HepG2 (cell line): Measurements from ENCODE around the gene ZFYVE28. TPM values are rescaled to one million over a fixed set of nuclear protein-coding genes. Genes with fewer than 3 reads are reported as not detected.
A peak's percentile ranks its signal among the peaks of the same experiment; 100 is the strongest.

Source experiments
- ATAC-seq: fragments of 200-7000 bp; cut with Tn5 transposase; 3 replicates; pipeline ENCODE4 v1.9.1; 2020; ENCODE audit warnings: mild to moderate bottlenecking, moderate library complexity
- BruUV-seq: library from RNA; stranded (reverse); fragments of 400-500 nt; replicated peaks from 2 replicates; lab custom pipeline; 2021; lab: Mats Ljungman, UMichigan
- CTCF ChIA-PET: fragments of 300-600 bp; formaldehyde crosslinking; extraction: SDS; loops from one replicate; lab custom pipeline; 2021; ENCODE audit warnings: low total read pairs, inconsistent platforms, low intra/inter-chr PET ratio; lab: Yijun Ruan, JAX
- POLR2A ChIA-PET: fragments of 350-600 bp; sonication (Branson Sonifier 250); formaldehyde crosslinking; loops from one replicate; lab custom pipeline; 2020; ENCODE audit warnings: antibody characterized with exemption, inconsistent platforms; lab: Yijun Ruan, JAX
- DNase-seq: peaks from one replicate; pipeline ENCODE4 v3.0.0-alpha.2; 2015; ENCODE audit warnings: low spot score
- FAIRE-seq: peaks from 3 replicates; lab custom pipeline; 2011; peaks lifted over from hg19 to GRCh38; lab: Jason Lieb, UNC
- H2AFZ ChIP-seq: one replicate; pipeline ENCODE4 v1.6.1; 2011; ENCODE audit warnings: low read length, inconsistent platforms
- H3K27ac ChIP-seq: fragments of 300-600 bp; 3 replicates; pipeline ENCODE4 v1.8.0; 2011; ENCODE audit warnings: mixed run types, mild to moderate bottlenecking, mixed read lengths, low read length, inconsistent platforms; ENCODE audit not compliant: insufficient read depth; ENCODE audit errors: extremely low read length
- H3K27me3 ChIP-seq, 2 experiments: fragments of 200-600 bp in 1 of 2; 2 replicates in 1 of 2; 3 replicates in 1 of 2; pipeline versions ENCODE4 v1.6.0 to v1.8.0; 2011; ENCODE audit warnings: low read length in 2 of 2, mild to moderate bottlenecking in 2 of 2, moderate library complexity in 2 of 2, inconsistent platforms in 1 of 2; ENCODE audit not compliant: insufficient read depth in 2 of 2, control insufficient read depth in 1 of 2
- H3K36me3 ChIP-seq, 2 experiments: fragments of 200-600 bp in 1 of 2; replicated peaks in 1 of 2; 2 replicates in 1 of 2; 3 replicates in 1 of 2; pipeline versions ENCODE4 v1.5.1 to v1.8.0; 2011; ENCODE audit warnings: low read length in 2 of 2, inconsistent platforms in 1 of 2; ENCODE audit not compliant: insufficient read depth in 2 of 2, control insufficient read depth in 1 of 2
- H3K4me1 ChIP-seq: 2 replicates; pipeline ENCODE4 v1.5.1; 2012; ENCODE audit warnings: low read length, inconsistent platforms; ENCODE audit not compliant: insufficient read depth
- H3K4me2 ChIP-seq: 2 replicates; pipeline ENCODE4 v1.6.0; 2011; ENCODE audit warnings: low read depth, low read length, inconsistent platforms
- H3K4me3 ChIP-seq, 3 experiments: fragments of 200-600 bp in 1 of 3; sonication (generic), shearing (Covaris generic) in 1 of 3; replicated peaks in 1 of 3; 2 replicates each; pipeline ENCODE4 v1.5.1; 2011 to 2016; ENCODE audit warnings: low read length in 3 of 3, inconsistent platforms in 2 of 3, low read depth in 2 of 3, mild to moderate bottlenecking in 2 of 3, control low read depth in 1 of 3, mixed read lengths in 1 of 3; ENCODE audit not compliant: insufficient read depth in 1 of 3
- H3K79me2 ChIP-seq: one replicate; pipeline ENCODE4 v1.6.1; 2011; ENCODE audit warnings: low read length, inconsistent platforms; ENCODE audit not compliant: insufficient read depth
- H3K9ac ChIP-seq: 2 replicates; pipeline ENCODE4 v1.6.0; 2011; ENCODE audit warnings: mild to moderate bottlenecking, low read depth, low read length, inconsistent platforms; ENCODE audit not compliant: insufficient read depth
- H3K9me3 ChIP-seq: 2 replicates; pipeline ENCODE4 v1.5.1; 2012; ENCODE audit warnings: mild to moderate bottlenecking, low read length
- H4K20me1 ChIP-seq: 2 replicates; pipeline ENCODE4 v1.6.0; 2011; ENCODE audit warnings: inconsistent platforms, mild to moderate bottlenecking, low read length, moderate library complexity; ENCODE audit not compliant: insufficient read depth
- BCL3 ChIP-seq: sonication (generic); formaldehyde crosslinking; IDR thresholded peaks from 2 replicates; pipeline ENCODE4 v1.5.1; 2020; ENCODE audit warnings: mild to moderate bottlenecking, missing genetic modification reagents, moderate library complexity
- CENPX ChIP-seq: sonication (generic); formaldehyde crosslinking; IDR thresholded peaks from 2 replicates; pipeline ENCODE4 v1.9.0; 2021; ENCODE audit warnings: mild to moderate bottlenecking, missing genetic modification reagents, moderate library complexity
- ELF1 ChIP-seq: sonication (generic); formaldehyde crosslinking; IDR thresholded peaks from 2 replicates; pipeline ENCODE4 v1.4.0; 2020; ENCODE audit warnings: missing genetic modification reagents
- ETV5 ChIP-seq: IDR thresholded peaks from 2 replicates; pipeline ENCODE4 v1.6.1; 2018; ENCODE audit warnings: missing biosample characterization, missing genetic modification reagents, inconsistent platforms, borderline replicate concordance
- GABPA ChIP-seq, 2 experiments: IDR thresholded peaks; 2 replicates each; pipeline ENCODE4 v1.6.1; 2011 to 2016; ENCODE audit warnings: low read depth in 2 of 2, low read length in 1 of 2, missing biosample characterization in 1 of 2, missing genetic modification characterization in 1 of 2
- KDM2A ChIP-seq: sonication (generic); formaldehyde crosslinking; IDR thresholded peaks from 2 replicates; pipeline ENCODE4 v1.4.0; 2020; ENCODE audit warnings: low read depth, missing genetic modification reagents, borderline replicate concordance
- MXI1 ChIP-seq: IDR thresholded peaks from 3 replicates; pipeline ENCODE4 v1.6.1; 2012; ENCODE audit warnings: low read depth, low read length, inconsistent platforms, borderline replicate concordance
- RAD21 ChIP-seq: fragments of 450-650 bp; formaldehyde crosslinking; IDR thresholded peaks from 2 replicates; pipeline ENCODE4 v1.5.0; 2020; ENCODE audit warnings: mild to moderate bottlenecking
- SAP130 ChIP-seq: IDR thresholded peaks from 2 replicates; pipeline ENCODE4 v1.6.1; 2016; ENCODE audit warnings: low read depth
- SIX1 ChIP-seq: sonication (generic); formaldehyde crosslinking; IDR thresholded peaks from 2 replicates; pipeline ENCODE4 v1.4.0; 2020; ENCODE audit warnings: missing genetic modification reagents, borderline replicate concordance
- SNAI1 ChIP-seq: sonication (generic); formaldehyde crosslinking; IDR thresholded peaks from 2 replicates; pipeline ENCODE4 v1.5.0; 2020; ENCODE audit warnings: mild to moderate bottlenecking, missing genetic modification reagents, borderline replicate concordance
- STAG1 ChIP-seq: sonication (generic); formaldehyde crosslinking; IDR thresholded peaks from 2 replicates; pipeline ENCODE4 v1.4.0; 2020; ENCODE audit warnings: missing genetic modification reagents
- THAP11 ChIP-seq: IDR thresholded peaks from 2 replicates; pipeline ENCODE4 v1.6.1; 2016; ENCODE audit warnings: missing biosample characterization, missing genetic modification reagents
- XRCC5 ChIP-seq: fragments of 200-400 bp; formaldehyde crosslinking; optimal IDR thresholded peaks from 2 replicates; pipeline ENCODE3; 2017; ENCODE audit warnings: mild to moderate bottlenecking, low read length
- ZNF143 ChIP-seq: sonication (generic); formaldehyde crosslinking; IDR thresholded peaks from 2 replicates; pipeline ENCODE4 v1.4.0; 2020; ENCODE audit warnings: missing genetic modification reagents
- ZNF263 ChIP-seq: sonication (generic); formaldehyde crosslinking; IDR thresholded peaks from 2 replicates; pipeline ENCODE4 v1.4.0; 2020; ENCODE audit warnings: missing genetic modification reagents
- ZNF292 ChIP-seq: sonication (generic); formaldehyde crosslinking; IDR thresholded peaks from 2 replicates; pipeline ENCODE4 v1.8.1; 2022; ENCODE audit warnings: mild to moderate bottlenecking, low read depth, missing genetic modification reagents, borderline replicate concordance
- ZNF607 ChIP-seq: sonication (generic); formaldehyde crosslinking; IDR thresholded peaks from 2 replicates; pipeline ENCODE4 v1.5.1; 2020; ENCODE audit warnings: missing genetic modification reagents, mild to moderate bottlenecking, borderline replicate concordance
- ZNF768 ChIP-seq: sonication (generic); formaldehyde crosslinking; IDR thresholded peaks from 2 replicates; pipeline ENCODE4 v1.4.0; 2020; ENCODE audit warnings: missing genetic modification reagents
- ZNF800 ChIP-seq: sonication (generic); formaldehyde crosslinking; IDR thresholded peaks from 2 replicates; pipeline ENCODE4 v1.4.0; 2020; ENCODE audit warnings: missing genetic modification reagents
- WGBS: methylation state at CpG from one replicate; pipeline ENCODE4 v1.1.6; 2017; ENCODE audit warnings: low lambda C conversion rate; 5-methylcytosine and 5-hydroxymethylcytosine counted together
- in situ Hi-C: cut with HindIII; loops from 2 replicates; pipeline ENCODE4 v1.10.0; 2017; ENCODE audit warnings: low pct_unique_long_range_greater_than_20kb; ENCODE audit not compliant: extremely low pct_ligation_motif_present
- intact Hi-C: fragments of 100-400 bp; cut with micrococcal nuclease; formaldehyde crosslinking; loops from one replicate; pipeline ENCODE4 v1.10.0; 2022; ENCODE audit not compliant: unreplicated experiment
- polyA plus RNA-seq, 8 experiments: library from polyadenylated mRNA; depleted of rRNA in 3 of 8; stranded (reverse) in 7 of 8; unstranded in 1 of 8; fragments of >200 nt; fragmentation: Illumina TruSeq in 4 of 8; extraction: Trizol in 4 of 8; gene quantifications; 2 replicates each; pipeline versions ENCODE4 v1.2.1 to v1.2.3, GENCODE V29; 2011 to 2016; ENCODE audit warnings: low read depth in 4 of 8, missing spikeins in 1 of 8, mixed read lengths in 1 of 8; ENCODE audit not compliant: insufficient read depth in 1 of 8
- total RNA-seq, 5 experiments: library from RNA; depleted of rRNA; stranded (reverse); fragments of >200 nt; fragmentation: Illumina TruSeq; extraction: Trizol; gene quantifications; 2 replicates each; pipeline ENCODE4 v1.2.3, GENCODE V29; 2016; ENCODE audit warnings: low read depth in 1 of 5

ZFYVE28 gene
- total and polyA plus RNA-seq, 2 of the 13 experiments (the other 11 are each of a cell fraction or from before 2014, with no cell fraction given): 0.12 to 0.22 TPM

GRCh38 chr4:2412885-2413716 is 5.3 kb downstream of the ZFYVE28 start:
- Histone ChIP-seq H3K9me3 (no peaks in the 10 kb centered on the region), H3K36me3 (no peaks in the 10 kb centered on the region), H2AFZ (no peak overlapping the region), H3K27ac (no peak overlapping the region), H3K9ac (0 out of 2 replicates have a peak overlapping the region, but pooled peaks have one; percentile 13), H3K79me2 (no peaks in the 10 kb centered on the region), H3K27me3 (peaks cover 17 to 60% of the 10 kb centered on the region in 2 experiments), H3K4me2 (peak overlapping the region; percentile 75), H4K20me1 (no peaks in the 10 kb centered on the region), H3K4me3 (peak overlapping the region; percentile 13 to 64 (median 25); a peak in 4 of 6 replicates), H3K4me1 (peaks cover 38% of the 10 kb centered on the region)
- WGBS: 28% methylated on average over 8 of the region's 30 CpGs
- FAIRE-seq: no peak
- intact Hi-C loops: no loop called here
- in situ Hi-C loops: no loop called here
- no TSS peak for BruUV-seq
- DNase-seq: peak; percentile 70
- ChIA-PET CTCF (interaction anchor here (1.2 kb wide), 1 partner anchor 29 kb away, joined by 7 read pairs; no protein-coding TSS in a partner anchor), POLR2A (no interaction called here)
- peak; percentile 89 for ATAC-seq
- peak; percentile 49 for TF ChIP-seq RAD21 (CRISPR knock-in tag)
- TF ChIP-seq ZNF800: 0 out of 2 replicates have a peak, but pooled peaks have one; percentile 48
- peak; percentile 74; the same call in 1 of the 2 replicates for TF ChIP-seq KDM2A (CRISPR knock-in tag)
- TF ChIP-seq SIX1 (CRISPR knock-in tag): peak; percentile 23; the same call in 1 of the 2 replicates
- TF ChIP-seq ZNF607 (CRISPR knock-in tag): no peak
- TF ChIP-seq ZNF768 (CRISPR knock-in tag): peak; percentile 69
- TF ChIP-seq STAG1 (CRISPR knock-in tag): 0 out of 2 replicates have a peak, but pooled peaks have one; percentile 33
- TF ChIP-seq MXI1: peak; percentile 52; the same call in 1 of the 3 replicates
- peak; percentile 71 for TF ChIP-seq ETV5 (CRISPR knock-in tag)
- peak; percentile 72 for TF ChIP-seq SAP130 (CRISPR knock-in tag)
- no peak for TF ChIP-seq CENPX (CRISPR knock-in tag)
- peak; percentile 83 for TF ChIP-seq XRCC5
- TF ChIP-seq ZNF143 (CRISPR knock-in tag): no peak
- no peak for TF ChIP-seq SNAI1 (CRISPR knock-in tag)
- no peak for TF ChIP-seq GABPA (IDR thresholded peaks at IDR 0.05; ENCODE audit: low read depth, low read length)
- TF ChIP-seq GABPA (CRISPR knock-in tag; IDR thresholded peaks at IDR 0.05; ENCODE audit: low read depth): 0 out of 2 replicates have a peak, but pooled peaks have one; percentile 30
- TF ChIP-seq ZNF292 (CRISPR knock-in tag): 0 out of 2 replicates have a peak, but pooled peaks have one; percentile 27
- peak; percentile 49 for TF ChIP-seq ELF1
- peak; percentile 37; the same call in 1 of the 2 replicates for TF ChIP-seq THAP11 (CRISPR knock-in tag)
- TF ChIP-seq ZNF263 (CRISPR knock-in tag): peak; percentile 98
- no peak for TF ChIP-seq BCL3 (CRISPR knock-in tag)
